ENCODE data around the gene FHIT.

Gene FHIT

DNA sequence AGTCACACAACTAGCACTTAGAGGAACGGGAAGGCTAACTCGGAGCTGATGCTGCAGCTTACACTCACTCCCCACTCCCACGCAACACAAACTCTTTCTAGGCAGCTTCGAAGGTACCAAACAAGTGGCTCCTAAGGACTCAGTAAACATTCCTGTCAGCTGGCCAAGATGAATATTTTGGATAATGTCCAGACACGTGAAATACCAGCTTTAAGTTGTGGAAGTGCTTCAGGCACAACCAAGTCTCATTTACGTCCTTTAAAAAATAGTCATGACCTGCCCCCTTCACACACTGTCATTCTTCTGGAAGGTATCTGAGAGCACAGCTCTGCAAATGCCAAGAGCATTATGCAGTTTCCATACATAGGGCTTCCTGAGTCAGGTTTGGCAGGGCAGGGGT, 1195.5 kb downstream of the FHIT start:
- H3K4me3 ChIP-seq (ENCODE audit: low read depth, low read length), result no peak overlapping the region
- TF ChIP-seq, protein P1, sequence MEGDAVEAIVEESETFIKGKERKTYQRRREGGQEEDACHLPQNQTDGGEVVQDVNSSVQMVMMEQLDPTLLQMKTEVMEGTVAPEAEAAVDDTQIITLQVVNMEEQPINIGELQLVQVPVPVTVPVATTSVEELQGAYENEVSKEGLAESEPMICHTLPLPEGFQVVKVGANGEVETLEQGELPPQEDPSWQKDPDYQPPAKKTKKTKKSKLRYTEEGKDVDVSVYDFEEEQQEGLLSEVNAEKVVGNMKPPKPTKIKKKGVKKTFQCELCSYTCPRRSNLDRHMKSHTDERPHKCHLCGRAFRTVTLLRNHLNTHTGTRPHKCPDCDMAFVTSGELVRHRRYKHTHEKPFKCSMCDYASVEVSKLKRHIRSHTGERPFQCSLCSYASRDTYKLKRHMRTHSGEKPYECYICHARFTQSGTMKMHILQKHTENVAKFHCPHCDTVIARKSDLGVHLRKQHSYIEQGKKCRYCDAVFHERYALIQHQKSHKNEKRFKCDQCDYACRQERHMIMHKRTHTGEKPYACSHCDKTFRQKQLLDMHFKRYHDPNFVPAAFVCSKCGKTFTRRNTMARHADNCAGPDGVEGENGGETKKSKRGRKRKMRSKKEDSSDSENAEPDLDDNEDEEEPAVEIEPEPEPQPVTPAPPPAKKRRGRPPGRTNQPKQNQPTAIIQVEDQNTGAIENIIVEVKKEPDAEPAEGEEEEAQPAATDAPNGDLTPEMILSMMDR (conservative IDR thresholded peaks at IDR 0.05; ENCODE audit: low read depth, low read length), result no peak
- no peak for DNase-seq (ENCODE audit: low read depth)

DNA sequence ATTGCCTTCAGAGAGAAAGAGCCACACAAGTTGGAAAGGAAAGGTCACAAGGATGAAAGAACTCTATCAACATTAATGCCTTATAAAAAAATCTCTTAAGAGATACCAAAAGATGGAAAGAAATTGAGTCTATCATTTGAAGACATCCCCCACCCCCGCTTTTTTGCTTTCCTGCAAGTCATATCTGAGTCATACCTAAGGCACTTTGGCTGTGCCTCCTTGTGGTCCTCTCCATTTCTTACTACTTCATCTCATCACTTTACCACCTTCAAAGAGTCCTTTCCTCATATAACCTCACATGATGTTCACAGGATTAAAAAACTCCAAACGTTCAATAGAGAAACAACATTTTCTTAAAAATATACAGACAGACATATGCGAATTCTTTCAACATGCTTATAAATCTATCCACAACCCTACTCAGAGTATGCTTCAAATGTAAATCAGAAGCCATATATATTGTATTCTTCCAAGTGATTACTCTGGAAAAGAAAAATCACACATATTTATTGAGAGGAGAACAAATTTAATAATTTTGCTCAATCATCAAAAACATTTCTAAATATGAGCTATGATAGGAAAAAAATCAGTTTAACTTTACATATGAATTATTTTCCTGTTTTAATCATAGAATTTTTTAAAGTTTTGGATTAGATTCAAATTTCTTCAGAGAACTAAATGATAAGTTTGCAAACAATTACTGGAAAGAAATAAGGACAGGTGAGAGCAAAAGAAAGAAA, 1197.6 kb downstream of the FHIT start:
- DNase-seq (ENCODE audit: low read depth), result no peak
- H3K4me3 ChIP-seq (ENCODE audit: low read depth, low read length), result no peak overlapping the region
- TF ChIP-seq, protein P1 (conservative IDR thresholded peaks at IDR 0.05; ENCODE audit: low read depth, low read length), result no peak

DNA sequence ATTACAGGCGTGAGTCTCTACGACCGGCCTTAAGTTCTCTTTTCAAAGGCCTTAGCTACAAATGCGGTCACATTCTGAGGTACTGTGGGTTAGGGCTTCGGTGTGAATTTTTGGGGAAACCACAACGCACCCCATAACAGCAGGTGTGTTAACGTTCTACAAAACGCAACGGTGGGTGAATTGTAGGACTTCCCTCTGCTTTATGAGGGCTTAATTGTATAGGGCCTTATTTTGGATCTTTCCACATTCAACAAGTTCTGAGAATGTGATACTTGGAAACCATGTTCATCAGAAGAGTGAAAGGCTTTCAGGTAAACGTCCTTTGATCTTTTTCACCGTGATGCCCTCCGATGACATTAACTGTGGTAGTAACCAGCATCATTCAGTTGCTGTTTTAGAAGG, 1202.8 kb downstream of the FHIT start:
- no peak overlapping the region for H3K4me3 ChIP-seq (ENCODE audit: low read depth, low read length)
- DNase-seq (ENCODE audit: low read depth), result no peak
- TF ChIP-seq, protein P1 (conservative IDR thresholded peaks at IDR 0.05; ENCODE audit: low read depth, low read length), result no peak

- TF ChIP-seq, protein P1 (conservative IDR thresholded peaks at IDR 0.05; ENCODE audit: low read depth, low read length), result no peak
- DNase-seq (ENCODE audit: low read depth), result no peak
- no peak overlapping the region for H3K4me3 ChIP-seq (ENCODE audit: low read depth, low read length)
These were observed 1203.6 kb downstream of the FHIT start for GRCh38 chr3:60047426-60048200.

GRCh38 chr3:60046210-60046609, 1205.0 kb downstream of the FHIT start:
- DNase-seq (ENCODE audit: low read depth), result no peak
- H3K4me3 ChIP-seq (ENCODE audit: low read depth, low read length), result no peak overlapping the region
- TF ChIP-seq, protein P1 (conservative IDR thresholded peaks at IDR 0.05; ENCODE audit: low read depth, low read length), result no peak

DNA sequence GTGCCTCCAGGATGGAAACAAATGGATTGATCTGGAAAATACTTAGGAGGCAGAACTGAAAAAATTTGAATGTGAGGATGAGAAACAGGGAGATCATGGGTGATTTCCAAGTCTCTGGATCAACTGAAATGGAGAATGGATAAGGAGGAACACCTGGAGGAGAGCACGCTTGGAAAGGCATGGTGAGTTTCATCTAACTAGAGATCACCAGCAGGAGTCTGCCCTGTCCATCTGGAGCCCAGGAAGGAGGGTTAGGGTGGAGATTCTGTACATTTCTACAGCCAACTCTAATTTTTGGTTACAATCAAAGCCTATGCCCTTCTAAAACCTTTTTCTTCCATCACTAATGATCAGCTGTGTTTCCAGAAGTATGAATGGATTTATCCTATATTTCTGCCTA, 1205.6 kb downstream of the FHIT start:
- no peak overlapping the region for H3K4me3 ChIP-seq (ENCODE audit: low read depth, low read length)
- TF ChIP-seq, protein P1 (conservative IDR thresholded peaks at IDR 0.05; ENCODE audit: low read depth, low read length), result no peak
- DNase-seq (ENCODE audit: low read depth), result no peak
